Kidney (tissue), 14 donors: Measurements from ENCODE around the gene TYRO3. TPM values are rescaled to one million over a fixed set of nuclear protein-coding genes. Genes with fewer than 3 reads are reported as not detected.
A peak's percentile ranks its signal among the peaks of the same experiment; 100 is the strongest.

Experiments used
- DNase-seq, 5 donors: peaks; one replicate each; pipeline ENCODE4 v3.0.0-alpha.2; 2013 to 2020
- FAIRE-seq: peaks from 2 replicates; lab custom pipeline; 2012; peaks lifted over from hg19 to GRCh38; lab: Jason Lieb, UNC
- H3K27ac ChIP-seq, 2 donors: one replicate each; pipeline ENCODE4 v1.7.0; 2013; ENCODE audit warnings: low read depth in 2 of 2, low read length in 2 of 2, inconsistent platforms in 1 of 2
- H3K27me3 ChIP-seq: one replicate; pipeline ENCODE4 v1.7.1; 2013; ENCODE audit warnings: low read length, inconsistent platforms; ENCODE audit not compliant: control insufficient read depth, insufficient read depth
- H3K36me3 ChIP-seq, 3 donors: one replicate each; pipeline versions ENCODE4 v1.7.0 to v1.7.1; 2013; ENCODE audit warnings: low read length in 3 of 3, control low read depth in 1 of 3, inconsistent platforms in 1 of 3; ENCODE audit not compliant: insufficient read depth in 3 of 3, control insufficient read depth in 2 of 3
- H3K4me1 ChIP-seq, 3 donors: one replicate each; pipeline versions ENCODE4 v1.7.0 to v1.7.1; 2013; ENCODE audit warnings: low read length in 3 of 3, inconsistent platforms in 1 of 3, low read depth in 1 of 3; ENCODE audit not compliant: control insufficient read depth in 2 of 3, insufficient read depth in 2 of 3
- H3K4me3 ChIP-seq, 3 donors: one replicate each; pipeline versions ENCODE4 v1.7.0 to v1.8.1; 2013; ENCODE audit warnings: low read length in 3 of 3, control low read depth in 1 of 3, inconsistent platforms in 1 of 3
- H3K9ac ChIP-seq, 3 donors: one replicate each; pipeline versions ENCODE4 v1.7.0 to v1.7.1; 2013; ENCODE audit warnings: low read length in 3 of 3, control low read depth in 1 of 3, inconsistent platforms in 1 of 3
- H3K9me3 ChIP-seq, 3 donors: one replicate each; pipeline versions ENCODE4 v1.7.0 to v1.7.1; 2013; ENCODE audit warnings: low read length in 3 of 3, control low read depth in 1 of 3, inconsistent platforms in 1 of 3; ENCODE audit not compliant: control insufficient read depth in 2 of 3, insufficient read depth in 1 of 3
- intact Hi-C: fragments of 100-400 bp; cut with DNase I; formaldehyde crosslinking; loops from one replicate; pipeline ENCODE4 v1.11.1; 2022
- polyA plus RNA-seq: library from polyadenylated mRNA; stranded (reverse); fragments of 350-450 nt; fragmentation: Illumina TruSeq; extraction: RNeasy Lipid Tissue Mini Kit (QIAGEN cat#74804); gene quantifications from one replicate; pipeline ENCODE4 v1.2.3, GENCODE V29; 2014; ENCODE audit warnings: low read depth, low replicate concordance; ENCODE audit not compliant: insufficient read depth
- total RNA-seq: library from RNA; stranded (reverse); fragmentation: NEBNext Ultra II Directional; extraction: Animal tissue kit (Norgen Biotek cat#: 25700); gene quantifications from one replicate; pipeline ENCODE4 v1.2.1, GENCODE V29; 2021
- TF ChIP-seq, protein P1 (sequence below): IDR thresholded peaks from 3 replicates; pipeline ENCODE4 v1.5.1; 2012; ENCODE audit warnings: mild to moderate bottlenecking, moderate library complexity, borderline replicate concordance; ENCODE audit not compliant: insufficient read depth; ENCODE audit errors: extremely low read depth
- donor health status: control.
- donor health status: control.
- donor health status: control.
- donor health status: control.
- donor health status: control.
- donor health status: DM: yes; HTN: yes; CAD: no.
- donor health status: Normal renal cell carcinoma (clear cell type).

The TYRO3 gene
- total and polyA plus RNA-seq, 2 donors from 2014 or later = 2.5 to 46.5 TPM

DNA sequence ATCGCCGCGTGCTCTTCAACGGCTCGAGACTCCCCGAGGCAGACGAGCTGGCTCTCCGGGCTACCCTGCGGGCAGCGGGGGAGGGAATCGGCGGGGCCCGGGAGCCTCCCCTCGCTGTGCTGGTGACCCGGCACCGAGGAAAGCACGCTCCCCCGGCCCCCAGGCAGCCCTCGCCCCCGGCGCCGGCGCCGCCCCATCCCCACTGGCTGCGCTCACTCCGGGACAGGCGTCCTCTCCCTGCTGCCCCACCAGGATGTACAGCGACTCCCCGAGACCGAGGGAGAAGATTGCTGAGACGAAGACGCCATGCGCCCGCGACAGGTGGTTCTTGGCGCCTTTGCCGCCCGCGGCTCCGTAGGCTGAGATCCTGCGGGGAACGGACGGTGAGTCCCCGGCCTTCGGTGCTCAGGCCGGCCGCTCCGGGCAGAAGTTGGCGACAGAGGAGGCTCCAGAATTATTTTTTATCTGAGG lies 47.1 kb upstream of the TYRO3 start:
- no peaks in the 10 kb centered on the region for H3K9me3 ChIP-seq
- H3K27me3 ChIP-seq = peaks cover 16% of the 10 kb centered on the region
- H3K36me3 ChIP-seq = no peaks in the 10 kb centered on the region
- no peak overlapping the region for H3K27ac ChIP-seq
- TF ChIP-seq, protein P1, sequence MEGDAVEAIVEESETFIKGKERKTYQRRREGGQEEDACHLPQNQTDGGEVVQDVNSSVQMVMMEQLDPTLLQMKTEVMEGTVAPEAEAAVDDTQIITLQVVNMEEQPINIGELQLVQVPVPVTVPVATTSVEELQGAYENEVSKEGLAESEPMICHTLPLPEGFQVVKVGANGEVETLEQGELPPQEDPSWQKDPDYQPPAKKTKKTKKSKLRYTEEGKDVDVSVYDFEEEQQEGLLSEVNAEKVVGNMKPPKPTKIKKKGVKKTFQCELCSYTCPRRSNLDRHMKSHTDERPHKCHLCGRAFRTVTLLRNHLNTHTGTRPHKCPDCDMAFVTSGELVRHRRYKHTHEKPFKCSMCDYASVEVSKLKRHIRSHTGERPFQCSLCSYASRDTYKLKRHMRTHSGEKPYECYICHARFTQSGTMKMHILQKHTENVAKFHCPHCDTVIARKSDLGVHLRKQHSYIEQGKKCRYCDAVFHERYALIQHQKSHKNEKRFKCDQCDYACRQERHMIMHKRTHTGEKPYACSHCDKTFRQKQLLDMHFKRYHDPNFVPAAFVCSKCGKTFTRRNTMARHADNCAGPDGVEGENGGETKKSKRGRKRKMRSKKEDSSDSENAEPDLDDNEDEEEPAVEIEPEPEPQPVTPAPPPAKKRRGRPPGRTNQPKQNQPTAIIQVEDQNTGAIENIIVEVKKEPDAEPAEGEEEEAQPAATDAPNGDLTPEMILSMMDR = no peak
- H3K4me1 ChIP-seq = peaks cover 0 to 18% (median 0%) of the 10 kb centered on the region in 3 donors
- no peak overlapping the region for H3K9ac ChIP-seq
- intact Hi-C loops = no loop called here
- peak overlapping the region in 1 of 3 donors; percentile 21 for H3K4me3 ChIP-seq
- FAIRE-seq (no peak), DNase-seq (peak in 4 of 5 donors; percentile 22 to 50 (median 34))

DNA sequence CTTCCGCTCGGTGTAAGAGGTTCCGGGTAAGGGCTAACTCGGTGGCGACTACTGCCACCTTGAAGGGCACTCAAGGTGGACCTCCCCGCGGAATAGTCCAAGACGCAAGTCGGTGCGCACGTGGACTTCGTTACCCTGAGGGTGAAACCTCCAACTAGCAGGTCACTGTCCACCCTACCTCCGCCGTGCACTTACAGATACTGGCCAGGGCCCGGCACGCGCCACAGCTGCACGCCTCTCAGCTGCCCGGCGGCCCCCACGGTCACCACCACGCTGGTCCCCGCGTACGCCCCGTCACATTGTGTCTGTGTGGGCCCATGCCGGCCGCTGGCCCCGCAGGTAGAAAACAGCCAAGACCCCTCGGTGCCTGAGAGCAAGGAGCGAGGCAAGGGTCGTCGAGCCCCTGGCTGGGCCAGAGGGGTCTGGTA lies 46.5 kb upstream of the TYRO3 start:
- peaks cover 16% of the 10 kb centered on the region for H3K27me3 ChIP-seq
- FAIRE-seq (no peak), DNase-seq (peak in 1 of 5 donors; percentile 14)
- intact Hi-C loops = no loop called here
- no peaks in the 10 kb centered on the region for H3K36me3 ChIP-seq
- no peak overlapping the region for H3K9ac ChIP-seq
- H3K9me3 ChIP-seq = no peaks in the 10 kb centered on the region
- TF ChIP-seq, protein P1 = no peak
- H3K4me3 ChIP-seq = peak overlapping the region in 2 of 3 donors; percentile 3 to 21
- H3K27ac ChIP-seq = no peak overlapping the region
- H3K4me1 ChIP-seq = peaks cover 0 to 18% (median 0%) of the 10 kb centered on the region in 3 donors

DNA sequence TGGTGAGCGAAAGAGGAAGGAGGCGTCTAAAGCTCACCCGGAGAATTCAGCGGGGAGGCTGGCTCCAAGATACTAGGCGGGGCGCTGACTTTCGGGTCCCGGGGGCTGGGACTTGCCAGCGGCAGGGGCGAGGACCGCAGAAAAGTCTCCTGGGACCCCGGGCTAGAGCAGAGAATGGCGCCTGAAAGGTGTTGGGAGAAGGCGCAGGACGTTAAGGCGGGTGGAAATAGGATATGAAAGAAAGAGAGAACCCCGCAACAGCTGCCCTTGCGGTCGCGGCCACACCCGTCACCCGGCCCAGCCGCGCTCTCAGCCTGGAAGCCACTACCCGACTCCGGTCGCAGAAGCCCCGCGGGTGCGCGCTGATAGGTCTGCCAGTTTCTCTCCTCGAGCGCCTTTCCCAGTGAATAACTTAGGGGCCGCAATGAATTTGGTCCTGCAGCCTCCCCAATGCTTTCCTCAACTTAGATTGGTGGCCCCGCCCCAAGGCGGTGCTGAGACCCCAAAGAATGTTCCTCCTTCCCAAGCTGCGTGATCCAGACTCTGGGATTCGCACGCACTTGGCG lies 46.0 kb upstream of the TYRO3 start:
- Histone ChIP-seq H3K4me1 (peaks cover 0 to 18% (median 0%) of the 10 kb centered on the region in 3 donors), H3K9ac (no peak overlapping the region), H3K27ac (no peak overlapping the region), H3K27me3 (peaks cover 16% of the 10 kb centered on the region), H3K4me3 (peak overlapping the region in 2 of 3 donors; percentile 3 to 46), H3K36me3 (no peaks in the 10 kb centered on the region), H3K9me3 (no peaks in the 10 kb centered on the region)
- no peak for FAIRE-seq
- intact Hi-C loops = no loop called here
- DNase-seq = peak in 3 of 5 donors; percentile 32 to 46 (median 36)
- TF ChIP-seq, protein P1 = no peak
